Hippocampal formation (tissue), 2 donors: ENCODE data around the gene CADM1.

Experiments used
- DNase-seq, 2 donors: peaks; one replicate each; lab custom pipeline; 2025; lab: John Stamatoyannopoulos, UW

Gene CADM1

GRCh38 chr11:115504276-115505158 lies at the start of gene CADM1:
Gene CADM1 (minus strand): TSS chr11:115504415.
- DNase-seq = peak; percentile 95 to 96

- DNase-seq = no peak
These were observed 48.7 kb upstream of the CADM1 start for GRCh38 chr11:115552773-115553438.

- no peak for DNase-seq
These were observed 48.0 kb upstream of the CADM1 start for GRCh38 chr11:115552151-115552772.

- no peak for DNase-seq
These were observed 46.3 kb upstream of the CADM1 start for GRCh38 chr11:115550291-115551059.

- DNase-seq = no peak
These were observed 44.8 kb upstream of the CADM1 start for GRCh38 chr11:115548878-115549528.

- DNase-seq = no peak
These were observed 41.5 kb upstream of the CADM1 start for GRCh38 chr11:115545581-115546210.

GRCh38 chr11:115544422-115544948 lies 40.3 kb upstream of the CADM1 start:
- DNase-seq = no peak

- DNase-seq = no peak
These were observed 37.3 kb upstream of the CADM1 start for GRCh38 chr11:115541518-115541917.

GRCh38 chr11:115539844-115540243 lies 35.6 kb upstream of the CADM1 start:
- DNase-seq = no peak

GRCh38 chr11:115535781-115536180 lies 31.6 kb upstream of the CADM1 start:
- no peak for DNase-seq

GRCh38 chr11:115530752-115531151 lies 26.5 kb upstream of the CADM1 start:
- no peak for DNase-seq

- DNase-seq = no peak
These were observed 24.0 kb upstream of the CADM1 start for GRCh38 chr11:115528225-115528624.

- DNase-seq = no peak
These were observed 23.4 kb upstream of the CADM1 start for GRCh38 chr11:115527534-115528125.

GRCh38 chr11:115525531-115526006 lies 21.4 kb upstream of the CADM1 start:
- DNase-seq = no peak

GRCh38 chr11:115524572-115524971 lies 20.4 kb upstream of the CADM1 start:
- DNase-seq = no peak

GRCh38 chr11:115523727-115524399 lies 19.6 kb upstream of the CADM1 start:
- DNase-seq = no peak

GRCh38 chr11:115522302-115522701 lies 18.1 kb upstream of the CADM1 start:
- no peak for DNase-seq

- DNase-seq = no peak
These were observed 17.6 kb upstream of the CADM1 start for GRCh38 chr11:115521825-115522224.

GRCh38 chr11:115518983-115519628 lies 14.9 kb upstream of the CADM1 start:
- no peak for DNase-seq
